Keratinocyte (primary cell): ENCODE results near the gene RAP1GAP2.

Experiments
- CTCF ChIP-seq, 3 experiments: IDR thresholded peaks in 1 of 3; conservative IDR thresholded peaks in 1 of 3; optimal IDR thresholded peaks in 1 of 3; 2 replicates in 2 of 3; 3 replicates in 1 of 3; pipeline versions ENCODE3 to v1.5.1; 2011; ENCODE audit warnings: low read length in 3 of 3, mild to moderate bottlenecking in 3 of 3, moderate library complexity in 2 of 3, control low read depth in 1 of 3, inconsistent platforms in 1 of 3; ENCODE audit not compliant: insufficient read depth in 2 of 3; ENCODE audit errors: extremely low read depth in 1 of 3
- EZH2 ChIP-seq: IDR thresholded peaks from one replicate; pipeline ENCODE4 v1.6.1; 2012; ENCODE audit warnings: inconsistent platforms, mild to moderate bottlenecking, low read length, moderate library complexity

GRCh38 chr17:2894782-2895181, 98.5 kb downstream of the RAP1GAP2 start:
- TF ChIP-seq EZH2 (no peak), CTCF (optimal IDR thresholded peaks at IDR 0.05 in 1 of 3, IDR thresholded peaks at IDR 0.05 in 1 of 3, conservative IDR thresholded peaks at IDR 0.05 in 1 of 3; ENCODE audit: extremely low read depth in 1 of 3, insufficient read depth in 2 of 3, low read length in 3 of 3) (no peak)
